Stimulated activated CD8-positive, alpha-beta memory T cell treated with anti-CD3 and anti-CD28 coated beads, Interleukin-12 subunit alpha, Interleukin-12 subunit beta, amount 100 ng/mL, for 24 hours (primary cell): ENCODE data around the gene SIGLECL1.

Experiments used
- DNase-seq: peaks from one replicate; pipeline ENCODE4 v3.0.0-alpha.2; 2020; ENCODE audit errors: extremely low read depth

The SIGLECL1 gene

GRCh38 chr19:51295382-51296126, 44.7 kb downstream of the SIGLECL1 start:
- DNase-seq: no peak

GRCh38 chr19:51296336-51297093, 45.6 kb downstream of the SIGLECL1 start:
- no peak for DNase-seq

GRCh38 chr19:51297406-51297805, 46.5 kb downstream of the SIGLECL1 start:
- DNase-seq: no peak

GRCh38 chr19:51301266-51301665, 50.4 kb downstream of the SIGLECL1 start:
- no peak for DNase-seq

- no peak for DNase-seq
These were observed 54.6 kb downstream of the SIGLECL1 start for GRCh38 chr19:51305479-51305878.

- DNase-seq: no peak
These were observed 60.7 kb downstream of the SIGLECL1 start, which contains the start of gene IGLON5 for GRCh38 chr19:51311351-51312257. Gene IGLON5 (plus strand): TSS chr19:51311644. CDS start chr19:51311848, 204 bp downstream.

- DNase-seq: no peak
These were observed 65.8 kb downstream of the SIGLECL1 start for GRCh38 chr19:51316688-51317087.

- DNase-seq: no peak
These were observed 66.5 kb downstream of the SIGLECL1 start for GRCh38 chr19:51317376-51317775.

- no peak for DNase-seq
These were observed 67.1 kb downstream of the SIGLECL1 start for GRCh38 chr19:51317968-51318367.
